HG02588 (cell line): Measurements from ENCODE around the gene DPY30.
A peak's percentile ranks its signal among the peaks of the same experiment; 100 is the strongest.
"Not testable (repeated sequence)": the region's sequence is repeated elsewhere in the genome, so short reads cannot be mapped to it uniquely, and the experiment has no call there.

Experiments
- ATAC-seq: cut with Tn5 transposase; IDR thresholded peaks from one replicate; pipeline ENCODE4 v1.9.1; 2021; ENCODE audit warnings: mild to moderate bottlenecking, moderate library complexity; ENCODE audit not compliant: unreplicated experiment

Gene DPY30

DNA sequence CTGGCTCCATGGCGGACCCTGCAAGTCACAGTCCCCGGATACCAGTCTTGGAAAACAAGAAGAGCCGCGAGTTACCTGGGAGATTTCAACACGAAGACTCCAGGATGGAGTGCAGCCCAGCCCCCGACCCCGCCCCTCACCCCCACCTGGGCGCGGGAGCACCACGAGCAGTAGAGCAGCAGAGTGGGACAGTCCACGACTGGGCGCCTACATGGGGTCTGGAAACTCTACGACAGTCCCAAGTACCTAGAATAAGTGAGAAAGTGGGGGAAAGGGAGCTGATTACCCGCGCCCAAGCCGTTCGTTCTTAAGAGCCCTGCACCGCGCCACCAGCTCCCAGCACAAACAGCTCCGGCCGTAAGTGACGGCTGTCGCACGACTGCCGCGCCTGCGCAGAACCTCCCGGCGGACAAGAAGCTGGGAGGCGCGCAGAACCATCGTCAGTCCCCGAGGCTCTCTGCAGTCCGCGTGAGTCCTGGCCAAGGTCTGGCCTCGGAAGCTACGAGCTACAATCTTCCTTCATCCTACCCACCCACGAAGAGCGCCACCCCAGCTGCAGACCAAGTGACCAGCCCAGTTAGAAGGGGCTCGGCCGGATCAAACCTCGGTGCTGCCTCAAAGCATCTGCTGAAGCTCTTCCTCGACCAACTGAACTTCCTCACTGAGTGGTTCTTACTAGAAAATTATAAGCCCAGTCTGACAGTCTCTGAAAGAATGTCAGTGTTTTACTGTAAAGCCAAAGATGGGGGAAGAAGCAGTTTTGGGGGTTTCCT, at the start of gene DPY30:
TSS of gene DPY30 (minus strand) at position 359 of the 773 bp plus-strand sequence. CDS start at position 10, 349 bp downstream.
- ATAC-seq, result peak; percentile 91

DNA sequence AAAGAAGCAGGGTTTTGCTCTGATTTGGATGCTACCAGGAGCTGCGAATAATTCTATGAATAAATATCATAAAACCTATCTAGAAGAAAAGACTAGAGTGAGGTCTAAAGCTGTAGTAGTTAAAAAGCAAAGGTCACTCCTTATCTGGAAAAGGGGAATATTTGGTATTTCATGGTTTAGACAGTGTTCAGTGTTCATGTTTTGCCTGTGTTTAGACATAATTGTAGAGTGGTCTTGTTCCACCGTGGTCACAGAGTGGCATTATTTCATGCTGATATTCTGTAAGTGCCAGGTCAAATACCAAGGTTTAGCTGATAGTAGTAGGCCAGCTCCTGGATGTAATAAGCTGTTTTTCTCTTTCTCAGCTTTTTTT, 34.5 kb upstream of the DPY30 start:
- ATAC-seq, result no peak

DNA sequence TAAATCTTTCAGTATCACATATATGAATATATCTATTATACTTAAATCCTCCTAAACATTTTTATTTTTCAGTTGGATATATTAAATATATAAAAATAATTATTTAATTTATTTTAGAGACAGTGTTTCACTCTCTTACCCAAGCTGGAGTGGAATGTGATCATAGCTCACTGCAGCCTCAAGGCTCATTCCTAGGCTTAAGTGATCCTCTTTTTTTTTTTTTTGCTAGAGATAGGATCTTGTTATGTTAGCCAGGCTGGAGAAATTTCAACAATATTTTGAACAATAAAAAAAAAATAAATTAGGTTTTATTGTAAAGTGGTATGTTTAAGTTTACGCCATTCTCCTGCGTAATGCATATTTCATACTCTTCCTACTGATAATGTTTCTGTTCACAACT, 27.9 kb upstream of the DPY30 start:
- ATAC-seq, result no peak

DNA sequence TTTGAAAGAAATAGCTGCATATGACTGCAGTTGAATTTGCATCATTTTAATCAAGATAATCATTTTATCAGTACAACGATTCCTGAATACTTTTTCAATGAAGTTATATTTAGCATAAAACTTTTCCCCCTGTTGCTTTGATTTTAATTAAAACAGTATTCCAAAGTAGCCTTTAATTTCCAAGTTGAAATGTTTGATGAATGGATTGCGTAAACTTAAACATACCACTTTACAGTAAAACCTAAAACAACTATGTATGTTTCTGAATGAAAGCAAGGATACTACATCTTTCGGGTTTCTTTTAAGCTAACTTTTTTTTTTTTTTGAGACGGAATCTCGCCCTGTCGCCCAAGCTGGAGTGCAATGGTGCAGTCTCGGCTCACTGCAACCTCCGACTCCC, 25.1 kb upstream of the DPY30 start:
- no peak for ATAC-seq

DNA sequence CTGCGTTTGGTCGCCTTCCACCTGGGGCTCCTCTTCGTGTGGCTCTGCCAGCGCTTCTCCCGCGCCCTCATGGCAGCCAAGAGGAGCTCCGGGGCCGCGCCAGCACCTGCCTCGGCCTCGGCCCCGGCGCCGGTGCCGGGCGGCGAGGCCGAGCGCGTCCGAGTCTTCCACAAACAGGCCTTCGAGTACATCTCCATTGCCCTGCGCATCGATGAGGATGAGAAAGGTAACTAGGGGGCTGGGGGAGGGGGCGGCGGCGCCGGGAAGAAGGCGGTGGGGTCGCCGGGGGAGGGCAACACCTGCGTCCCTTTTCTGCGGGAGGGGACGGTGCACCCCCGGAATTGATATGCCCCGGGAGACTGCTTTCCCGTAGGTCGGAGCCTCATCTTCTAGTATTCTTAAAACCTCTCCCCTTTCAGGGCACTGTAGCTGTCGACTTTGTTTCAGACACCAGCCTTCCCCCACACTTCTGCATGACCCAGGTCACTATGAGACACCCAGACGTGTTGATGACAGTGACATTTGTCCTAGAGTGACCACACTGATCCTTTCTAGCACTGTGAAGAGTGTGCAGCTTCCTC, 24.5 kb upstream of the DPY30 start:
- peak; percentile 7 for ATAC-seq

DNA sequence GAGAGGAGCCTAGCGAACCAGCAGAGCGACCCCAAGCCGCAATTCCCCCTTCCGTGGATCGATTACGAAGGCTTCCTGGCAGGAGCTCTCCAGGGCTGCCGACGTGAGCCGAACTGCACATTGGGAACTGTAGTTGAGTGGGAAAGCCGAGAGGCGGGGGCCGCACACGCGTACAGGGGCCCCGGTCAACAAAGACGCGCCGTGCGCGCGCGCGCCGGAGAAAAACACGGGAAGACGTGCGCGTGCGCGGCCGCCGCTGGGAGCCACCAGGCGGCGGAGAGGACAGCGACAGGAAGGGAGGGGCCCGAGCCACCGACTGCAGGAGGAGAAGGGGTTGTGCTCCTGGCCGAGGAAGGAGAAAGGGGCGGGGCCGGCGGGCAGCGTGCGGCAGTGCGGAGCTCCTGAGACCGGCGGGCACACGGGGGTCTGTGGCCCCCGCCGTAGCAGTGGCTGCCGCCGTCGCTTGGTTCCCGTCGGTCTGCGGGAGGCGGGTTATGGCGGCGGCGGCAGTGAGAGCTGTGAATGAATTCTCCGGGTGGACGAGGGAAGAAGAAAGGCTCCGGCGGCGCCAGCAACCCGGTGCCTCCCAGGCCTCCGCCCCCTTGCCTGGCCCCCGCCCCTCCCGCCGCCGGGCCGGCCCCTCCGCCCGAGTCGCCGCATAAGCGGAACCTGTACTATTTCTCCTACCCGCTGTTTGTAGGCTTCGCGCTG, 23.9 kb upstream of the DPY30 start, which contains the start of gene SPAST:
TSS of gene SPAST (plus strand) at position 247 of the 711 bp plus-strand sequence. CDS start at position 523, 276 bp downstream.
- peak; percentile 96 for ATAC-seq

DNA sequence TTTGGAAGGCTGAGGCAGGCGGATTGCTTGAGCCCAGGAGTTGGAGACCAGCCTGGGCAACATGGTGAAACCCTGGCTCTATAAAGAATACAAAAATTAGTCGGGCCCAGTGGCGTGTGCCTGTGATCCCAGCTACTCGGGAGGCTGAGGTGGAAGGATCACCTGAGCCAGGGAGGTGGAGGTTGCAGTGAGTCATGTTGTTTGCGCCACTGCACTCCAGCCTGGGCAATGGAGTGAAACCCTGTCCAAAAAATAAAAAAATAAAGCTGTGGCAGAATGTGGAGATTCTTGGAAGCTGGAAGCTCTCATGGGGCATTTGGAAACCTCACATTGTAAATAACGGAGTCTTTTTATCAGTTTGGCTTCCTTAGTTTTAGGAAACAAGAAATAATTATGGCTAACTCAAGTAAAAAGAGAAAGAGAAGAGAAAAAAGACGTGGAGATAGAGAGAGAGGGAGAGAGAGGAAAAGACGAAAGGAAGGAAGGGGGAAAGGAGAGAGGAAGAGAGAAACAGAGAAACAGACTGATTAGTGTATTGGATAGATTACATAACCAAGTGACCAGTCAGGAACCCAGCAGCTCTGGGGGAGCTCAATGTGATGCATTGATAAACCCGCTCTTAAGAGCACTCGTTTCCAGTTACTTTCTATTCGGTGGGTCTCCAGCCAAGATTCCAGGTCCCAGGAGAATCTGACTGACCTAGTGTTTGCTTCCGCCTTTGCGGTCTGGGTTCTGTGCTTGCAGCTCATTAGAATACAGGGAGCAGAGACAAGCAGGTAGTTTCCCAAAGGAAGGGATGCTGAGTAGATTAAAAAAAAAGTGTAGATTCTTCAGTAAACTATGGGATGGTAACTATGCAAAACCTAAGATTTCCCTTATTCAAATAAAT, 22.6 kb upstream of the DPY30 start:
- ATAC-seq, result no peak

DNA sequence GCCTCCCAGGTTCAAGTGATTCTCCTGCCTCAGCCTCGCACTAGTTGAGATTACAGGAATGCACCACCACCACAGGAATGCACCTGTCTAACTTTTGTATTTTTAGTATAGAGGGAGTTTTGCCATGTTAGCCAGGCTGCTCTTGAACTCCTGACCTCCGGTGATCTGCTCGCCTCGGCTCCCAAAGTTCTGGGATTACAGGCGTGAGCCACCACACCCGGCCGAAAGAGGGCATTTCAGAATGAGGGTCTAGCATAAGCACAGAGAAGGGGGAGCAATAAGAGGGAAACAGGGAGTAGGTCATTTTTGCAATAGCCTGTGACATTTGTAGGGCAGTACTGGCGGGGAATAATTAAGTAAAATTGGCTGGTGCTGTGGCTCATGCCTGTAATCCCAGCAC, 21.8 kb upstream of the DPY30 start:
- no peak for ATAC-seq

DNA sequence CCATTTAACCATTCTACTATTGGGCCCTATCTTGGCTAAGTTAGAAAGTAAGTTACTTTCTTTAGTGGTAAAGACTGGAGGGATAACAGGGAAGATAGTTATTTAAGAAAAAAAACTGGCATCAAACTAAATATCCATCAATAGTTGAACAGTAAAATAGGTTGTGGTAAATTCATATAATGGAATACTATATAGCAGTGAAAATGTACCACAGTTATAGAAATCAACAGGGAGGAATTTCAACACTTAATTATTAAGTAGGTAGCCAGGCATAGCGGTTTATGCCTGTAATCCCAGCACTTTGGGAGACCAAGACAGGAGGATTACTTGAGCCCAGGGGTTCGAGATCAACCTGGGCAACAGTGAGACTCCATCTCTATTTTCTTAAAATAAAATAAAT, 20.7 kb upstream of the DPY30 start:
- ATAC-seq, result no peak

DNA sequence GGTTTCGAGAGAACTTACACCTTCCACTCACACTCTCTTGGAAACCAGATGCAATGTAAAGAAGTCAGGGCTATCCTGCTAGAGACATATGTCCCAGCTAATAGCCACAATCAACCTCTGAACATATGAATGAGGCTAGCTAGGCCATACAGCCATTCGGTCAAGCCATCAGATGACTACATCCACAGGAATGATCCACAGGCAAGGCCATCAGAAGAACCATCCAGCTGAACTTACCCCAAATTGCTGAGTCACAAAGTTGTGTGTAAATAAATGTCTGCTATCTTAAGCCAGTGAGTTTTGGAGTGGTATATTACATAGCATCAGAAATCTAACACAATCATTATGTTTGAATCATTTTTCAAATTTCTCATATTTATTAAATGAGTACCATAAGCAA, 18.5 kb upstream of the DPY30 start:
- no peak for ATAC-seq

DNA sequence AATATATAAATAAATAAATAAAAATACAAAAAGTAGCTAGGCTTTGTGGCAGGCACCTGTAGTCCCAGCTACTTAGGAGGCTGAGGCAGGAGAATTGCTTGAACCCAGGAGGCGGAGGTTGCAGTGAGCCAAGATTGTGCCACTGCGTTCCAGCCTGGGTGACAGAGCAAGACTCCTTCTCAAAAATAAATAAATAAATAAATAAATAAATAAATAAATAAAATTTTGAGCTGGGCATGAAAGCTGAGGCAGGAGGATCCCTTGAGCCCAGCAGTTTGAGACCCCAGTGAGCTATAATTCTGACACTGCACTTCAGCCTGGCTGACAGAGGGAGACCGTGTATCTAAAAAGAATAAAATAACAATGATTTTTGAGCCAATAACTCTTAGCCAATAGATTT, 15.0 kb upstream of the DPY30 start:
- not testable (repeated sequence) for ATAC-seq

DNA sequence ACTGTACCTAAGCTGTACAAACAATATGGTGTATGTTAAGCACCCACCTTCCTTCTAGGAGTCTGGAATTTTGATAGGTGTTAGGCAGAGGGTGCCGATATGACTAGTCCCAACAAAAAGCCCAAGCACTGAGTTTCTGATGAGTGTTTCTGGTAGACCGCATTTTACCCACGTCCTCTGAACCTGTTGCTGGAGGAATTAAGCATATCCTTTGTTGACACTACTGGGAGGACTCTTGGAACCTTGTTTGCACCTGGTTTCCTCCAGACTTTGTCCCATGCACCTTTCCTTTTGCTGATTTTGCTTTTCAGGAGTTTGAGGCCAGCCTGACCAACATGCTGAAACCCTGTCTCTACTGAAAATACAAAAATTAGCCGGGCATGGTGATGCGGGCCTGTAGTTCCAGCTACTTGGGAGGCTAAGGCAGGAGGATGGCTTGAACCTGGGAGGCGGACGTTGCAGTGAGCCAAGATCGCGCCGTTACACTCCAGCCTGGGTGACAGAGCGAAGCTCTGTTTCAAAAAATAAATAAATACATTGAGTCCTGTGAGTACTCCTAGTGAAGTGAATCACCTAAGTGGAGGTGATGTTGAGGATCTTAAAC, 12.3 kb upstream of the DPY30 start:
- no peak for ATAC-seq

DNA sequence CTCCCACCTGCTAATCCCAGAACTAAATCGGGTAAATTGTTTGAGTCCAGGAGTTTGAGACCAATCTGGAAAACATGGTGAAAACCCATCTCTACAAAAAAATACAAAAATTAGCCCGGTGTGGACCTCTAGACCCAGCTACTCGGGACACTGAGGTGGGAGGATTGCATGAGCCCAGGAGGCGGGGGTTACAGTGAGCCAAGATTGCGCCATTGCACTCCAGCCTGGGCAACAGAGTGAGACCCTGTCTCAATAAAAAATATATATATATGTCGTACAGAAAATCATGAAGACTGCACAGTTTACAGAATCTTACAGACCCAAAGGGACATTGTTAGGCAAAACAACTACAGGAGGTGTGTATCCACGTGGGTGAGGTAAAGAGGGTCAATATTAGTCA, 4.0 kb upstream of the DPY30 start:
- ATAC-seq, result no peak

DNA sequence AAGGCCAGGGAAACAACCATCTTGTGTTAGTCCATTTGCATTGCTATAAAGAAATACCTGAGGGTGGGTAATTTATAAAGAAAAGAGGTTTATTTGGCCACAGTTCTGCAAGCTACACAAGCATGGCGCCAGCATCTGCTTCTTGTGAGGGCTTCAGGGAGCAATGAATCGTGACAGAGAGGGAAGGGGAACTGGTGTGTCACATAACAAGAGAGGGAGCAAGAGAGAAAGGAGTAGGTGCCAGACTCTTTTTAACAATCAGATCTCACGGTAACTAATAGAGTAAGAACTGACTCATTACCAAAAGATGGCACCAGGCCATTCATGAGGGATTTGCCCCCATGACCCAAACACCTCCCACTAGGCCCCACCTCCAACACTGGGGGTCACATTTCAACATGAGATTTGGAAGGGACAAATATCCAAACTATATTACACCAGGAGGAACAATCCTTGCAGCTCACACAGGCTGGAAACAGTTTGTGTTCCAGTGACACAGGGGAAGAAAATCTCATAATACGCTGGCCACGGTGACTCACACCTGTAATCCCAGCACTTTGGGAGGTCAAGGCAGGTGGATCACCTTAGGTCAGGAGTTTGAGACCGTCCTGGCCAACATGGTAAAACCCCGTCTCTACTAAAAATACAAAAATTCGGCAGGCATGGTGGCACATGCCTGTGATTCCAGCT, 5.3 kb downstream of the DPY30 start:
- not testable (repeated sequence) for ATAC-seq

DNA sequence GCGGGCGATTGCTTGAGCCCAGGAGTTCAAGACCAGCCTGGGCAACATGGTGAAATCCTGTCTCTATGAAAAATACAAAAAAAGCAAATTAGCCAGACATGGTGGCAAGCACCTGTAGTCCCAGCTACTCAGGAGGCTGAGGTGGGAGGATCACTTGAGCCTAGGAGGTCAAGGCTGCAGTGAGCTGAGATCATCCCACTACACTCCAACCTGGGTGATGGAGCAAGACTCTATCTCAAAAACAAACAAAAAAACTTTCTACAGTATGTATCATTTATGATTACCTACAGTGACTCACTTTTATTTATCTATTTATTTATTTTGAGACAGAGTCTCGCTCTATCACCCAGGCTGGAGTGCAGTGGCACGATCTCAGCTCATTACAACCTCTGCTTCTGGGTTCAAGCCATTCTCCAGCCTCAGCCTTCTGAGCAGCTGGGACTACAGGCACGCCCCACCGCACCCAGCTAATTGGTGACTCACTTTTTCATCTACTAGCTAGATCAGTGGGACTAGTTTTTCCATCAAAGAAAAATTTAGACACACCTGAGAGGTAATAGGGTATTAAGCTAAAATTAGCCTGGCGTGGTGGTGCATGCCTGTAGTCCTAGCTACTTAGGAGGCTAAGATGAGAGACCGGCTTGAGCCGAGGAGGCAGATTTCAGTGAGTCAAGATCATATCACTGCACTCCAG, 20.7 kb downstream of the DPY30 start:
- not testable (repeated sequence) for ATAC-seq

DNA sequence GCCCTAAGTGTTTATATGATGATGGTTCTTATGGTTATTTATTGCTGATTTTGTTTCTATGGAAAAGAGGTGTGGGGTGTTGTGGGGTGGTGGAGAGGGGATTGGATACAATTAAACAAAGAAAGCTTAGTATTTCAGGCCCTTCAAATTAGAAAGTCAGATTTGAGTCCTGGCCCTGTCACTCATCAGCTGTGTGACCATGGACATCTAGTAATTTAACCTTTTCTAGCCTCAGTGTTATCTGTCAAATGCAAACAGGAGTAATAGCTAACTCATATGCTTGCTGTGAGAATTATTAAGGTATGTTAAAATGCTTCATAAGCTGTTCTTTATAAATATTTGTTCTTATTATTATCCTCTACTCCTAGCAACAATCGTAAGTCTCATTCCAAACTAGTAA, 26.7 kb downstream of the DPY30 start:
- no peak for ATAC-seq

DNA sequence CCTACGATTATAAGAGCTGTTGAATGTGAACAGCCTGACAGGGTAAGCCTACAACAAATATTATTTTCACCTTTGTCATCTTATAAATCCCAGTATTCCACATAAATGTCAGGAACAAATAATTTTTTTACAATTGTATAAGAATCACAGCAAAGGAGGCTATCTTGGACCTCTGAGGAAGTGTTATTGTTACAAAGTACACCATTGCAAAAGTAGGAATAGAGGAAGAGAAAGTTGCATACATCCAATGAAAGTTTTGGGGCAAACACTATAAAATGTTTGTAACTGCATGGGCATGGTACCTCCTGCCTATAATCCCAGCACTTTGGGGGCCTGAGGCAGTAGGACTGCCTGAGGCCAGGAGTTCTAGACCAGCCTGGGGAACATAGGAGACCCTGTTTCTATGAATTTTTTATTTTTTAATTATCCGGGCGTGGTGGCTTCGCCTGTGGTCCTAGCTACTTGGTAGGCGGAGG, 28.1 kb downstream of the DPY30 start:
- no peak for ATAC-seq

DNA sequence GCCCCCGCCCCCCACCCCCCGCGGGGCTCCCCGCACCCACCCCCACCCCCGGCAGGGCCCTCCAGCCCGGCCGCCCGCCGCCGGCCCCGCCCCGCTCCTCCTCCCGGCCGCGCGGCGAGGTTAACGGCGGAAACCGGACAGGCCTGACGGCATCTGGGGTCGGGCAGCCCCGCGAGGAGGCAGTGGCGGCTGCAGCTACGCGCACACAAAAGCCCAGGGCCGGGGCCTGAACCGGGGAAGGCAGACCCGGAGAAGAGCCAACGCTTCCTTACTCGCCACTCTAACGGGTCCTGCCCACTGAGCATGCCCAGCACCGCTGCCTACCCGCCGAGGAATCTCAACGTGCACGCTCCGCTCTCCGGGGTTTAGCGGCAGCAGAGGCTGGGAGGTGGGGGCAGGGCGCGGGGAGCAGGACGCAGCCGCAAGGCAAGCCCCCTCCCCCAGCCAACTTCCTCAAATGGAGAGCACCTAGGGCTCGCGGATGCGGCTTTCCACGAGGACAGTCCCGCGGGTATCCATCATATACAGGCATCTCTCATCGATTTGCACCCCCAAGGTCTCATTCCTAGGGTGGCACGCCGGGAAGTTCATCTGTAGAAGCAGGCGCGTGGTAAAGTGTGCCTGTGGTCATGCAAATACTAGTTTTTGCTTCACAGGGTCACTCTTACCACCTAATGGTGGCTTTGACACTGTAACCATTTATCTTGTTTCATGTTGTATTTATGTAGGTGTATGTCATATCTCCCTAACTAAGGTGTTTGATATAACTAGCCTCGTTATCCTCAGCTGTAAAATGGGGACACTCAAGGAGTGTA, 28.7 kb downstream of the DPY30 start, which contains the start of gene MEMO1:
TSS of gene MEMO1 (minus strand) at position 339 of the 815 bp plus-strand sequence. CDS start 761 bp downstream, outside the sequence.
- peak; percentile 62 for ATAC-seq
